Ectodermal cell (in vitro differentiated cells): ENCODE results near the gene SRSF7.
"Not testable (repeated sequence)": the region's sequence is repeated elsewhere in the genome, so short reads cannot be mapped to it uniquely, and the experiment has no call there.

Experiments used
- H3K27ac ChIP-seq: 2 replicates; pipeline ENCODE4 v1.7.0; 2013; ENCODE audit warnings: mild to moderate bottlenecking, low read depth, low read length; ENCODE audit not compliant: insufficient read depth, poor library complexity, severe bottlenecking
- H3K27me3 ChIP-seq: 2 replicates; pipeline ENCODE4 v1.7.0; 2013; ENCODE audit warnings: mild to moderate bottlenecking, low read length; ENCODE audit not compliant: insufficient read depth, control insufficient read depth, poor library complexity, severe bottlenecking
- H3K36me3 ChIP-seq: one replicate; pipeline ENCODE4 v1.7.0; 2013; ENCODE audit warnings: low read length; ENCODE audit not compliant: control insufficient read depth, insufficient read depth
- H3K4me1 ChIP-seq: one replicate; pipeline ENCODE4 v1.7.0; 2013; ENCODE audit warnings: low read length; ENCODE audit not compliant: control insufficient read depth, insufficient read depth
- H3K4me3 ChIP-seq: 2 replicates; pipeline ENCODE4 v1.7.0; 2013; ENCODE audit warnings: low read depth, low read length, control low read depth; ENCODE audit not compliant: insufficient read depth
- H3K9me3 ChIP-seq: 2 replicates; pipeline ENCODE4 v1.7.0; 2013; ENCODE audit warnings: mild to moderate bottlenecking, low read length, moderate library complexity; ENCODE audit not compliant: control insufficient read depth
- WGBS, 2 experiments: methylation state at CpG; one replicate each; pipeline ENCODE4 v1.1.7; 2013; ENCODE audit warnings: missing lambda C conversion rate in 2 of 2; 5-methylcytosine and 5-hydroxymethylcytosine counted together

The SRSF7 gene

GRCh38 chr2:38763228-38763627 lies 12.1 kb upstream of the SRSF7 start:
- H3K4me3 ChIP-seq = no peak overlapping the region
- H3K4me1 ChIP-seq = no peaks in the 10 kb centered on the region
- 60 to 75% methylated on average over 1 to 2 of the region's 2 CpGs for WGBS, 2 experiments
- H3K9me3 ChIP-seq = no peaks in the 10 kb centered on the region
- no peak overlapping the region for H3K27ac ChIP-seq
- no peaks in the 10 kb centered on the region for H3K27me3 ChIP-seq
- H3K36me3 ChIP-seq = no peaks in the 10 kb centered on the region

DNA sequence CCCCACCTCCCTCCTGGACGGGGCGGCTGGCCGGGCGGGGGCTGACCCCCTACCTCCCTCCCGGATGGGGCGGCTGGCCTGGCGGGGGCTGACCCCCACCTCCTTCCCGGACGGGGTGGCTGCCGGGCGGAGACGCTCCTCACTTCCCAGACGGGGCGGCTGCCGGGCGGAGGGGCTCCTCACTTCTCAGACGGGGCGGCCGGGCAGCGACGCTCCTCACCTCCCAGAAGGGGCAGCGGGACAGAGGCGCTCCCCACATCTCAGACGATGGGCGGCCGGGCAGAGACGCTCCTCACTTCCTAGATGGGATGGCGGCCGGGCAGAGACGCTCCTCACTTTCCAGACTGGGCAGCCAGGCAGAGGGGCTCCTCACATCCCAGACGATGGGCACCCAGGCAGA lies 4.7 kb upstream of the SRSF7 start:
- H3K27ac ChIP-seq, H3K4me1 ChIP-seq, H3K9me3 ChIP-seq, H3K4me3 ChIP-seq, H3K36me3 ChIP-seq, H3K27me3 ChIP-seq: not testable (repeated sequence)
- WGBS, 2 experiments = 95 to 97% methylated on average over 31 of the region's 31 CpGs

GRCh38 chr2:38754506-38754905 lies 3.3 kb upstream of the SRSF7 start:
- Histone ChIP-seq H3K36me3 (peaks cover 3% of the 10 kb centered on the region), H3K27ac (no peak overlapping the region), H3K27me3 (no peaks in the 10 kb centered on the region), H3K4me3 (no peak overlapping the region), H3K4me1 (peaks cover 7% of the 10 kb centered on the region), H3K9me3 (no peaks in the 10 kb centered on the region)
- WGBS, 2 experiments = 63 to 100% methylated on average over 1 of the region's 3 CpGs

DNA sequence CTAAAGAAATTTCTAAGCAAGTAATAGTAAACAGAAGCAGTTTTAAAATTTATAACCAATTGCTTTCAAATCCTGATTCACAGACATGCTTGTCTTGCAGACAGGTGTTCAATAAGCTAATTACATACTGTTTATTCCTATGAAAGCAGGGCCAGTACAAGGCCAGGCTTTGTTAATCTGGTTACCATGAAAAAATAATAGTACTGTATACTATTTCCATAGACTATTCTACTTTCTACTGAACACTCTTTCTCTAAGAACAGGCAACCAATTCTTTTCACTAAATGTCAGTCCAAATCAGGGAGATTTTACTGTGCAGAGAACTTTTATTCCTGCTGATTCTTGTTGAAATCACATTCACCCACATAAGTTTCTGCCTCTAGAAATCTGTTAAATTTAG lies 2.9 kb upstream of the SRSF7 start:
- peaks cover 8% of the 10 kb centered on the region for H3K4me1 ChIP-seq
- no peak overlapping the region for H3K4me3 ChIP-seq
- peaks cover 7% of the 10 kb centered on the region for H3K36me3 ChIP-seq
- H3K27ac ChIP-seq = no peak overlapping the region
- H3K27me3 ChIP-seq = no peaks in the 10 kb centered on the region
- H3K9me3 ChIP-seq = no peaks in the 10 kb centered on the region

GRCh38 chr2:38751596-38752410 lies 642 bp upstream of the SRSF7 start:
- H3K4me1 ChIP-seq = peaks cover 19% of the 10 kb centered on the region
- peak overlapping the region; percentile 92 for H3K27ac ChIP-seq
- peak overlapping the region; percentile 72 for H3K4me3 ChIP-seq
- H3K9me3 ChIP-seq = no peaks in the 10 kb centered on the region
- peaks cover 28% of the 10 kb centered on the region for H3K36me3 ChIP-seq
- H3K27me3 ChIP-seq = no peaks in the 10 kb centered on the region
- WGBS, 2 experiments = 6 to 10% methylated on average over 17 to 18 of the region's 18 CpGs

DNA sequence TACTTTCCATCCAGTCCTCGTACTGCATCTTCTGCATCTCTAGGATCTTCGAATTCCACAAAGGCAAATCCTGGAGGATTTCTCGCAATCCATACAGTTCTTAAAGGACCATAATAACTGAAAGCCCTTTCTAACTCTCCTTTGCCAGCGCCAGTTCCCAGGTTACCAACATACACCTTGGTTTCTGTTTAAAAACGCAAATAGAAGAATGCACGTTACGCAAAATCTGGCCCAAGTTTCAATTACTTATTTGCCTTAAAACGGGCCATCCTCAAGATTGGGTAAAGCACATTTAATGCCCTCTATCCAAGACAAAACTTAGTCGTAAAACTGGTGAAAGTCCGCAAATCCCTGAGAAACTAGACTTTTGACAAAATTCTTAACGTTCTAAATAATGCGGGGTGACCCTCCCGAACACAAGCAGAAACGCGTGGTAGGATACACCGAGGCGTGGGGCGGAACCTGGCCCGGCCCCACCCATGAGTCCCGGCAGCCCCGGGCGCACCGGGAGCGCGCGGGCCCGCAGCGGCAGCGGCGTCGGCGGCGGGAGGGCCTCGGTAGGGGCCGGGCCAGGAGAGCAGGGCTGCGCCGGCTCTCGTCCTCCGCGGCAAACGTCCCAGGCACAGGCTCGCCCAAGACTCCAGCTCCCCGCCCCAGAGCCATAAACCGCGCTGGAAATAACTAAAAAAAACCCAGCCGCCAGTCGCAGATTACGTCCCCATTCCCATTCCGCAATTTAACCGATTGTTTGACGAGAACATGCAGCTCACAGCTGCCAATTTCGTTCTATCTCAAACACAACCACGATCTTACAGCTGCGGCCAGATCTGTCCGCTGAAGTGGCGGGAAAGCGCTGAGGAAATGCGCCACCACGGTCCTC lies 910 bp downstream of the SRSF7 start:
- Histone ChIP-seq H3K9me3 (no peaks in the 10 kb centered on the region), H3K4me1 (peaks cover 19% of the 10 kb centered on the region), H3K27me3 (no peaks in the 10 kb centered on the region), H3K4me3 (peak overlapping the region; percentile 72), H3K27ac (peak overlapping the region; percentile 85), H3K36me3 (peaks cover 40% of the 10 kb centered on the region)
- 1% methylated on average over 59 of the region's 59 CpGs for WGBS, 2 experiments

DNA sequence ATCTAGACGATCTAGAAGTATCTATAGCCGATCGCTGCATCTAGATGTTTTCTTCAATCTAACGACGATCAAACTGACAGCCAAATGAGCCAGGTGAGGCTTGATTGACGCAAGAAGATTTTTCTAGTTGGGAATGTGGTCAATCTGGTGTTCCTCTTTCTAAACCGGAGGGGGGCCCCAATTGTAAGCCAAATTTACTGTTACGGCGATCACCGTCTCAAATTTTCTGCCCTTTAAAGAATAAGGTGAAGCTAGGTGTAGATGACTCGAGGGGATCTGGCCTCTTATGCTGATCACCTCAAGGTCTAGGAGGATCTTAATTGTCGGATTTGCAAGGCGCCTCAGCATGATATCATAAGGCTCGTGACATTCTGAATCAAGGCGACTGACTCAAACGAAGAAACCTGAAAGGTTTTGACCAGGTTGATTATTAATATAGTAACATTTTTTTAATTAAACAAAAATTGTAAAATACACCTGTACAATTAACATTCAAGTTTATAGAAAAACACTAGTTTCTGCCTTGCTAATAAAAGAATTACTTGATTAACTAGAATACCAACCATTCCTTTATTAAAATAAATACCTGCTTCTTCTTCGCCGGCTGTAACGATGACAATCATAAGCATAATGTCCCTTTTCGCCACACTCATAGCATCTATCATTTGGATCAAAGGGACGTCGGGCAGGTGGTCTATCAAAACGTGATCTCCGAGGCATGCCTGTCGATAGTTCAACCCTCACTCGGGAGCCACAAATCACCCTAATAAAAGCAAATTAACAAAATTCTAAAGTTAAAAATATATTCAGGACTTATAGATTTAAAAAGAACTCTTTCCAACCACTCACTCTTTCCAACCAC lies 2.0 kb downstream of the SRSF7 start:
- no peaks in the 10 kb centered on the region for H3K9me3 ChIP-seq
- H3K27me3 ChIP-seq = no peaks in the 10 kb centered on the region
- peak overlapping the region; percentile 72 for H3K4me3 ChIP-seq
- no peak overlapping the region for H3K27ac ChIP-seq
- peaks cover 50% of the 10 kb centered on the region for H3K36me3 ChIP-seq
- 74% methylated on average over 25 of the region's 26 CpGs for WGBS, 2 experiments
- H3K4me1 ChIP-seq = peaks cover 19% of the 10 kb centered on the region

DNA sequence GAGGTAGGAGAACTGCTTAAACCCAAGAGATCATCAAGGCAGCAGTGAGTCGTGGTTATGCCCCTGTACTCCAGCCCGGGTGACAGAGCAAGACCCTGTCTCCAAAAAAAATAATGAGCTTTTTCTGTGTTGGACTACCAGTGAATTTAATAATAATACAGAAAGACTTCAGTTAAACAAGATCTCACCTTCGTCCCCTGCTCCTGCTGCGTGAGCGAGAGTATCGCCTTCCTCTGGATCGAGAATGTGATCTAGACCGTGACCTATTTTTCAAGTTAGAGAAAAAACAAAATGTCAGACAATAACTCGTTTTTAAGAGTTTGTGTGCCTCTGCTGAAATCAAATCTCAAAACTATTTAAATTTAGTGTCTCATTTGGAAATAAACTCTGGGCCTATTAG lies 2.8 kb downstream of the SRSF7 start:
- WGBS, 2 experiments = 93 to 94% methylated on average over 9 of the region's 9 CpGs
- H3K27me3 ChIP-seq = no peaks in the 10 kb centered on the region
- no peak overlapping the region for H3K27ac ChIP-seq
- H3K36me3 ChIP-seq = peaks cover 58% of the 10 kb centered on the region
- H3K4me3 ChIP-seq = no peak overlapping the region
- peaks cover 19% of the 10 kb centered on the region for H3K4me1 ChIP-seq
- H3K9me3 ChIP-seq = no peaks in the 10 kb centered on the region

GRCh38 chr2:38747819-38748218 lies 3.3 kb downstream of the SRSF7 start:
- H3K27ac ChIP-seq = no peak overlapping the region
- H3K27me3 ChIP-seq = no peaks in the 10 kb centered on the region
- H3K9me3 ChIP-seq = no peaks in the 10 kb centered on the region
- H3K4me1 ChIP-seq = peaks cover 19% of the 10 kb centered on the region
- peaks cover 58% of the 10 kb centered on the region for H3K36me3 ChIP-seq
- 98% methylated on average over 5 of the region's 5 CpGs for WGBS, 2 experiments
- H3K4me3 ChIP-seq = no peak overlapping the region
